Suprapubic skin (tissue), 4 donors: ENCODE results near the gene PRR16. TPM values are rescaled to one million over a fixed set of nuclear protein-coding genes. Genes with fewer than 3 reads are reported as not detected.

ENCODE experiments used
- DNase-seq, 2 donors: peaks; one replicate each; pipeline ENCODE4 v3.0.0-alpha.2; 2019; ENCODE audit warnings: low spot score in 2 of 2
- H3K27ac ChIP-seq: fragments of 200-600 bp; sonication (generic); one replicate; pipeline ENCODE4 v1.5.1; 2019
- H3K27me3 ChIP-seq: fragments of 200-600 bp; sonication (generic); one replicate; pipeline ENCODE4 v1.5.1; 2019
- H3K36me3 ChIP-seq: fragments of 200-600 bp; sonication (generic); one replicate; pipeline ENCODE4 v1.5.1; 2019
- H3K4me1 ChIP-seq: fragments of 200-600 bp; sonication (generic); one replicate; pipeline ENCODE4 v1.5.1; 2019
- H3K4me3 ChIP-seq: fragments of 200-600 bp; sonication (generic); one replicate; pipeline ENCODE4 v1.5.1; 2019; ENCODE audit warnings: mild to moderate bottlenecking
- H3K9me3 ChIP-seq: fragments of 200-600 bp; sonication (generic); one replicate; pipeline ENCODE4 v1.5.1; 2019
- EP300 ChIP-seq: sonication (generic); formaldehyde crosslinking; IDR thresholded peaks from one replicate; pipeline ENCODE4 v1.6.1; 2017; ENCODE audit warnings: antibody characterized with exemption
- POLR2A ChIP-seq, 2 donors: fragments of 450-650 bp; IDR thresholded peaks; one replicate each; pipeline ENCODE4 v1.6.1; 2017; ENCODE audit warnings: antibody characterized with exemption in 2 of 2, mild to moderate bottlenecking in 2 of 2, moderate library complexity in 2 of 2
- POLR2AphosphoS5 ChIP-seq, 3 donors: sonication (generic); formaldehyde crosslinking; IDR thresholded peaks; one replicate each; pipeline ENCODE4 v1.6.1; 2017; ENCODE audit warnings: antibody characterized with exemption in 3 of 3
- WGBS: methylation state at CpG from one replicate; pipeline ENCODE4 v1.1.5; 2018; 5-methylcytosine and 5-hydroxymethylcytosine counted together
- total RNA-seq, 4 donors: library from RNA; depleted of rRNA; stranded (reverse); fragments of >200 nt; gene quantifications; one replicate each; pipeline ENCODE4 v1.1.0, GENCODE V29; 2016
- TF ChIP-seq, protein P1 (sequence below), 2 donors: fragments of 200-600 bp in 1 of 2; fragments of 450-650 bp in 1 of 2; sonication (generic) in 1 of 2; IDR thresholded peaks; one replicate each; pipeline ENCODE4 v1.5.1; 2016 to 2019; ENCODE audit warnings: antibody characterized with exemption in 2 of 2, mild to moderate bottlenecking in 1 of 2, moderate library complexity in 1 of 2

The PRR16 gene
- total RNA-seq, 4 donors from 2014 or later = 0.76 to 1.4 (median 1.0) TPM

DNA sequence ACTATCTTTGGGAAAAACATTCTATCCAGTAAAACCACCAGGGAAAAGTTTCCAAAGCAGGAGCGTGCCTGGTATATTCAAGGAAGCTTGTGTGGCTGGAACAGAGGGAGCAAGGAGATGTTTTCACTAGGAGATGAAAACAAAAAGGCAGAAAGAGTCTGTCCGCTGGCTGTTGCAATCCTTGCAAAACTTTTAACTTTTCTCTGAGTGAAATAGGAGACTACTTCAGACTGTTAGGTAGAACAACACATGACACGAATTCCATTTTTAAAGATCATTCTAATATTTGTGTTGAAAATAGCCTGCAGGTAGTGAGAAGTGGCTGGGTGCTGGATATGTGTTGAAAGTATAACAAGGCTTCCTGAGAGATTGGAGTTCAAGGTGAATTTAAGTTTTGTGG is 69.5 kb downstream of the PRR16 start:
- 62% methylated on average over 3 of the region's 3 CpGs for WGBS
- no peaks in the 10 kb centered on the region for H3K36me3 ChIP-seq
- H3K27ac ChIP-seq = no peak overlapping the region
- H3K4me3 ChIP-seq = no peak overlapping the region
- H3K27me3 ChIP-seq = no peaks in the 10 kb centered on the region
- no peaks in the 10 kb centered on the region for H3K4me1 ChIP-seq
- no peaks in the 10 kb centered on the region for H3K9me3 ChIP-seq
- TF ChIP-seq POLR2AphosphoS5 (IDR thresholded peaks at IDR 0.05) = no peak
- TF ChIP-seq, protein P1, sequence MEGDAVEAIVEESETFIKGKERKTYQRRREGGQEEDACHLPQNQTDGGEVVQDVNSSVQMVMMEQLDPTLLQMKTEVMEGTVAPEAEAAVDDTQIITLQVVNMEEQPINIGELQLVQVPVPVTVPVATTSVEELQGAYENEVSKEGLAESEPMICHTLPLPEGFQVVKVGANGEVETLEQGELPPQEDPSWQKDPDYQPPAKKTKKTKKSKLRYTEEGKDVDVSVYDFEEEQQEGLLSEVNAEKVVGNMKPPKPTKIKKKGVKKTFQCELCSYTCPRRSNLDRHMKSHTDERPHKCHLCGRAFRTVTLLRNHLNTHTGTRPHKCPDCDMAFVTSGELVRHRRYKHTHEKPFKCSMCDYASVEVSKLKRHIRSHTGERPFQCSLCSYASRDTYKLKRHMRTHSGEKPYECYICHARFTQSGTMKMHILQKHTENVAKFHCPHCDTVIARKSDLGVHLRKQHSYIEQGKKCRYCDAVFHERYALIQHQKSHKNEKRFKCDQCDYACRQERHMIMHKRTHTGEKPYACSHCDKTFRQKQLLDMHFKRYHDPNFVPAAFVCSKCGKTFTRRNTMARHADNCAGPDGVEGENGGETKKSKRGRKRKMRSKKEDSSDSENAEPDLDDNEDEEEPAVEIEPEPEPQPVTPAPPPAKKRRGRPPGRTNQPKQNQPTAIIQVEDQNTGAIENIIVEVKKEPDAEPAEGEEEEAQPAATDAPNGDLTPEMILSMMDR (IDR thresholded peaks at IDR 0.05) = no peak
- TF ChIP-seq EP300 = no peak
- no peak for TF ChIP-seq POLR2A (IDR thresholded peaks at IDR 0.05)
- no peak for DNase-seq

DNA sequence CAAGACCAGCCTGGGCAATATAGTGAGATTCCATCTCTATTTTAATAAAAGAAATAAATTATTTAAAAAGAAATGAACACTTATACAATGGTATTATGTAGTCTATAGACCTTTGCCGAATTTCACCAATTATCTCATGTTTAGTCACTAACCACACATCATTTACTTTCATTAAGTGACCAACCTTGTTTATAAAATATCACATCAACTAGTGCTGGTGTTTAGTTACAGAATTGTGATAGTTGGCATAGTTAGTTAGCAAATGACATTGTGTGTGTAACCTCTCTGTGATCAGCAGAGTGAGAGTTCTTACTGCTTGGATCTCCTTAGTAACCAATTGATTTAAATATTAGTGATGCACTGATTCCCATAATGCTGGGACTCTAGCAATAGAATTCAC is 71.8 kb downstream of the PRR16 start:
- Histone ChIP-seq H3K27ac (no peak overlapping the region), H3K9me3 (no peaks in the 10 kb centered on the region), H3K27me3 (no peaks in the 10 kb centered on the region), H3K36me3 (no peaks in the 10 kb centered on the region), H3K4me1 (no peaks in the 10 kb centered on the region), H3K4me3 (no peak overlapping the region)
- no peak for TF ChIP-seq POLR2AphosphoS5 (IDR thresholded peaks at IDR 0.05)
- TF ChIP-seq, protein P1 (IDR thresholded peaks at IDR 0.05) = no peak
- TF ChIP-seq POLR2A (IDR thresholded peaks at IDR 0.05) = no peak
- TF ChIP-seq EP300 = no peak
- WGBS = 88% methylated on average over 1 of the region's 1 CpG
- DNase-seq = no peak

DNA sequence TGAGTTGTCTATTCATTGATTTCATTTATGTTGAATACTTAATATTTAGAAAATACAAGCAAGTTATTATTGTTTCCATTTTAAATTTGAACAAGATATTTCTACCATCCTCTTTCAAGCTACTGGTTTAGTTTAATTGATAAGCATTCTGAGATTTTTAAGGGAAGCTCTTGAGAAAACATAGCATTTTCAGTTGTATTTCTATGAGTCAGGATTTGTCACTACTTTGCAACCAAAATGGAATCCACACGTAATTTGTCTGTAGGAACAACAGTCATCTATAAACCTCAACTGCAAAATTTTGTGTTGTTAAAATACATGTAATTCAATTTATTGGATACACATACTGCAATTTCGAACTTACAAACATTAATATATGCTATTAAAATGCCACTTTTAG is 74.0 kb downstream of the PRR16 start:
- no peak for DNase-seq
- H3K27ac ChIP-seq = no peak overlapping the region
- no peaks in the 10 kb centered on the region for H3K27me3 ChIP-seq
- TF ChIP-seq EP300 = no peak
- H3K4me3 ChIP-seq = no peak overlapping the region
- H3K36me3 ChIP-seq = no peaks in the 10 kb centered on the region
- 80% methylated on average over 2 of the region's 2 CpGs for WGBS
- no peaks in the 10 kb centered on the region for H3K9me3 ChIP-seq
- H3K4me1 ChIP-seq = no peaks in the 10 kb centered on the region

DNA sequence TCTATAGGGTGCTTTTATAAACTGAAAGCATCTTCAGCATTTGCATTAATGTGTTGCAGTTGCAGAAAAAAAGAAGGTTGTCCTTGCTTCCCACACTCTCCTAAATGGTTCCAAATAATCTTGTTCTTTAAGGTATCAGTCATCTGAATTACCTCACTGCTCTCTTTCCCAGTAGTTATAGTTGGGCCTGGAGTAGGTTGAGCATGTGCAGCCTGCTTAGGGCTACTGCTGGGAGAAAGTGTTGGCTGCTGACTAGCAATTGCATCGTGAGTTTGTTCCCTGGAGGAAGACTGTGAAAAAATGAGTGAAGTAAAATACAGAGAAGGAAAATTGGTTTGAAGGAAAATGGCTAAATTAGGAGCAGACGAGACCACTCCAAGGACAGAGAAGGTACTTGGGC is 74.5 kb downstream of the PRR16 start:
- Histone ChIP-seq H3K9me3 (no peaks in the 10 kb centered on the region), H3K27ac (no peak overlapping the region), H3K36me3 (no peaks in the 10 kb centered on the region), H3K4me1 (no peaks in the 10 kb centered on the region), H3K4me3 (no peak overlapping the region), H3K27me3 (no peaks in the 10 kb centered on the region)
- DNase-seq = no peak
- no peak for TF ChIP-seq POLR2AphosphoS5 (IDR thresholded peaks at IDR 0.05)
- no peak for TF ChIP-seq POLR2A (IDR thresholded peaks at IDR 0.05)
- TF ChIP-seq, protein P1 (IDR thresholded peaks at IDR 0.05) = no peak
- TF ChIP-seq EP300 = no peak
- WGBS = 58% methylated on average over 2 of the region's 2 CpGs

DNA sequence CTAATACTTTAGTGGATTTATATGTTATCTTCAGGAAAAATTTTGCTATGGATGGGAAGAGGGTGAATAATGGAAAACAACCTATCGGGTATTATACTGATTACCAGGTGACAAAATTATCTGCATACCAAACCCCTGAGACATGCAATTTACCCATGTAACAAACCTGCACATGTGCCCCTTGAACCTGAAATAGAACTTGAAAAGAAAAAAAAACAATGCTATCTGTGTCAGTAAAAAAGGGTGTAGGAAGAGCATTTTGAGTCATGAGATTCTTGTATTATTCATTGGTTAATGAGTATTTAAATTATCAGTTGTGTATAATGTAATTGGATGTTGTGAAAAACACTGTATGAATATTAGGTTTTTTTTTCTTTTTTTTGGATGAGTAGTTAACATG is 75.4 kb downstream of the PRR16 start:
- H3K4me1 ChIP-seq = no peaks in the 10 kb centered on the region
- H3K4me3 ChIP-seq = no peak overlapping the region
- H3K27me3 ChIP-seq = no peaks in the 10 kb centered on the region
- H3K36me3 ChIP-seq = no peaks in the 10 kb centered on the region
- 86% methylated on average over 1 of the region's 1 CpG for WGBS
- TF ChIP-seq, protein P1 (IDR thresholded peaks at IDR 0.05) = no peak
- no peak for TF ChIP-seq POLR2A (IDR thresholded peaks at IDR 0.05)
- no peak for TF ChIP-seq POLR2AphosphoS5 (IDR thresholded peaks at IDR 0.05)
- TF ChIP-seq EP300 = no peak
- no peaks in the 10 kb centered on the region for H3K9me3 ChIP-seq
- DNase-seq = no peak
- H3K27ac ChIP-seq = no peak overlapping the region

DNA sequence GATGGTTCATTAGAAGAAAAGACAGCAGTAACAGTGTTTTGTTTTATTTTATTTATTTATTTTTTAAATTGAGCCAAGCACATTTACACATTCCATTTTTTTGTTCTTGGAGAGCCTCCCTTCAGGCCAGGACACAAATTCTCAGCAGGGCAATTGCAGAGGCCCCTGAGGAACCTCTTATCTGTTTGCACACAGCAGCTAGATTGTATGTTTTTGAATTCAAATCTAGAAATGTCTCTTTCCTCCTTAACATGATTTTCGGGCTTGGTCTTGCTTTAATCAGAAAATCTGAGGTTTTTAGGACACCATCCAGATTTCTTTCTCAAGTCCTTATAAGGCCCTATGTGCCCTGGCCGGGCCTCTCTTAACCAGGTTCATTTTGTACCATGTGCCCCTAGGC is 76.0 kb downstream of the PRR16 start:
- no peaks in the 10 kb centered on the region for H3K27me3 ChIP-seq
- no peaks in the 10 kb centered on the region for H3K4me1 ChIP-seq
- H3K27ac ChIP-seq = no peak overlapping the region
- WGBS = 82% methylated on average over 2 of the region's 2 CpGs
- H3K36me3 ChIP-seq = no peaks in the 10 kb centered on the region
- no peaks in the 10 kb centered on the region for H3K9me3 ChIP-seq
- no peak for DNase-seq
- TF ChIP-seq POLR2AphosphoS5 (IDR thresholded peaks at IDR 0.05) (no peak), POLR2A (IDR thresholded peaks at IDR 0.05) (no peak), EP300 (no peak)
- TF ChIP-seq, protein P1 (IDR thresholded peaks at IDR 0.05) = no peak
- no peak overlapping the region for H3K4me3 ChIP-seq
